ENCODE results near the gene RNASEL.

The RNASEL gene

DNA sequence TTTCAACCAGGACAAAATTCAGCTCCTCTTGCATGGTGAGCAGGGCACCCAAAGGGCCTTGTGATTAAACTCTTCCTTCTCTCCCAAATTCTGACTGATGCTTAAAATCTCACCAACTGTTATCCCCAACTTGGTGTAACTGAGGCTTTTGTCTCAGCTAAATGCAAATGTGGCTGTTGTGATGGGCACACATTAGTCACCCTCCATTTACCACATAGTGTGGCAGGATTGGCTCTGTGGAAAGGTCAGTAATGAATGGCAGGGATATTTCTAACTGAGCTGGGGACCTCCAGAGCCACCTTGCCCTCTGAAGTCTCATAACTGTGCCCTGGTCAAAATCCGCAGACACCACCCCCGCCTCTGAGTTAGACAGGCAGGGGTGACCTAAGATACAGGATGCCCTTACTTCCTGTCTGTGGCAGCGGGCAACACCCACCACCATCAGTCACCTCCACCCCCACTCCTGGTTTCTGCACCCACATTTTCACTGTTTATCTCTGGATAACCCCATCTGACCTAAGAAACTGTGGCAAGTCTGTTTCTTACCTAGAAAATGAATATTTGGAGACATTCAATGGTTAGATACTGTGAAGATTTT lies 40.5 kb upstream of the RNASEL start:
- H3K4me1 ChIP-seq (ENCODE audit: control insufficient read depth, insufficient read depth, low read length), result peaks cover 11% of the 10 kb centered on the region
- H3K4me3 ChIP-seq (ENCODE audit: low read length), result no peak overlapping the region
- peaks cover under 1% of the 10 kb centered on the region for H3K27me3 ChIP-seq (replicated peaks; ENCODE audit: control insufficient read depth, insufficient read depth, low read length)
- H3K36me3 ChIP-seq (ENCODE audit: control insufficient read depth, insufficient read depth, low read length, severe bottlenecking), result no peaks in the 10 kb centered on the region
- no peaks in the 10 kb centered on the region for H3K9me3 ChIP-seq (ENCODE audit: control insufficient read depth, low read length)
- no peak overlapping the region for H3K9ac ChIP-seq (ENCODE audit: low read length)
- no peak for DNase-seq (ENCODE audit: low read depth)

- H3K4me1 ChIP-seq (ENCODE audit: control insufficient read depth, insufficient read depth, low read length), result peaks cover 16% of the 10 kb centered on the region
- H3K36me3 ChIP-seq (ENCODE audit: control insufficient read depth, insufficient read depth, low read length, severe bottlenecking), result no peaks in the 10 kb centered on the region
- no peaks in the 10 kb centered on the region for H3K9me3 ChIP-seq (ENCODE audit: control insufficient read depth, low read length)
- no peak for DNase-seq (ENCODE audit: low read depth)
- H3K4me3 ChIP-seq (ENCODE audit: low read length), result no peak overlapping the region
- no peaks in the 10 kb centered on the region for H3K27me3 ChIP-seq (replicated peaks; ENCODE audit: control insufficient read depth, insufficient read depth, low read length)
- no peak overlapping the region for H3K9ac ChIP-seq (ENCODE audit: low read length)
These were observed 40.0 kb upstream of the RNASEL start for GRCh38 chr1:182629080-182629479.

- no peak overlapping the region for H3K4me3 ChIP-seq (ENCODE audit: low read length)
- DNase-seq (ENCODE audit: low read depth), result no peak
- H3K36me3 ChIP-seq (ENCODE audit: control insufficient read depth, insufficient read depth, low read length, severe bottlenecking), result no peaks in the 10 kb centered on the region
- no peaks in the 10 kb centered on the region for H3K9me3 ChIP-seq (ENCODE audit: control insufficient read depth, low read length)
- H3K4me1 ChIP-seq (ENCODE audit: control insufficient read depth, insufficient read depth, low read length), result peaks cover 19% of the 10 kb centered on the region
- H3K27me3 ChIP-seq (replicated peaks; ENCODE audit: control insufficient read depth, insufficient read depth, low read length), result no peaks in the 10 kb centered on the region
- H3K9ac ChIP-seq (ENCODE audit: low read length), result no peak overlapping the region
These were observed 39.6 kb upstream of the RNASEL start for GRCh38 chr1:182628657-182629056.

GRCh38 chr1:182627622-182628021 lies 38.6 kb upstream of the RNASEL start:
- peaks cover 30% of the 10 kb centered on the region for H3K4me1 ChIP-seq (ENCODE audit: control insufficient read depth, insufficient read depth, low read length)
- no peak overlapping the region for H3K9ac ChIP-seq (ENCODE audit: low read length)
- no peaks in the 10 kb centered on the region for H3K9me3 ChIP-seq (ENCODE audit: control insufficient read depth, low read length)
- no peak overlapping the region for H3K4me3 ChIP-seq (ENCODE audit: low read length)
- no peak for DNase-seq (ENCODE audit: low read depth)
- no peaks in the 10 kb centered on the region for H3K36me3 ChIP-seq (ENCODE audit: control insufficient read depth, insufficient read depth, low read length, severe bottlenecking)
- no peaks in the 10 kb centered on the region for H3K27me3 ChIP-seq (replicated peaks; ENCODE audit: control insufficient read depth, insufficient read depth, low read length)

GRCh38 chr1:182626527-182626926 lies 37.5 kb upstream of the RNASEL start:
- no peak overlapping the region for H3K4me3 ChIP-seq (ENCODE audit: low read length)
- no peak overlapping the region for H3K9ac ChIP-seq (ENCODE audit: low read length)
- H3K4me1 ChIP-seq (ENCODE audit: control insufficient read depth, insufficient read depth, low read length), result peaks cover 30% of the 10 kb centered on the region
- DNase-seq (ENCODE audit: low read depth), result no peak
- no peaks in the 10 kb centered on the region for H3K27me3 ChIP-seq (replicated peaks; ENCODE audit: control insufficient read depth, insufficient read depth, low read length)
- no peaks in the 10 kb centered on the region for H3K9me3 ChIP-seq (ENCODE audit: control insufficient read depth, low read length)
- no peaks in the 10 kb centered on the region for H3K36me3 ChIP-seq (ENCODE audit: control insufficient read depth, insufficient read depth, low read length, severe bottlenecking)

GRCh38 chr1:182625719-182626504 lies 36.9 kb upstream of the RNASEL start:
- Histone ChIP-seq H3K36me3 (ENCODE audit: control insufficient read depth, insufficient read depth, low read length, severe bottlenecking) (no peaks in the 10 kb centered on the region), H3K4me3 (ENCODE audit: low read length) (no peak overlapping the region), H3K9me3 (ENCODE audit: control insufficient read depth, low read length) (no peaks in the 10 kb centered on the region), H3K9ac (ENCODE audit: low read length) (no peak overlapping the region), H3K27me3 (replicated peaks; ENCODE audit: control insufficient read depth, insufficient read depth, low read length) (no peaks in the 10 kb centered on the region), H3K4me1 (ENCODE audit: control insufficient read depth, insufficient read depth, low read length) (peaks cover 30% of the 10 kb centered on the region)
- peak; percentile 73 for DNase-seq (ENCODE audit: low read depth)

- Histone ChIP-seq H3K4me1 (ENCODE audit: control insufficient read depth, insufficient read depth, low read length) (peaks cover 30% of the 10 kb centered on the region), H3K9me3 (ENCODE audit: control insufficient read depth, low read length) (no peaks in the 10 kb centered on the region), H3K4me3 (ENCODE audit: low read length) (no peak overlapping the region), H3K9ac (ENCODE audit: low read length) (no peak overlapping the region), H3K27me3 (replicated peaks; ENCODE audit: control insufficient read depth, insufficient read depth, low read length) (no peaks in the 10 kb centered on the region), H3K36me3 (ENCODE audit: control insufficient read depth, insufficient read depth, low read length, severe bottlenecking) (no peaks in the 10 kb centered on the region)
- no peak for DNase-seq (ENCODE audit: low read depth)
These were observed 36.0 kb upstream of the RNASEL start for GRCh38 chr1:182625024-182625423.

DNA sequence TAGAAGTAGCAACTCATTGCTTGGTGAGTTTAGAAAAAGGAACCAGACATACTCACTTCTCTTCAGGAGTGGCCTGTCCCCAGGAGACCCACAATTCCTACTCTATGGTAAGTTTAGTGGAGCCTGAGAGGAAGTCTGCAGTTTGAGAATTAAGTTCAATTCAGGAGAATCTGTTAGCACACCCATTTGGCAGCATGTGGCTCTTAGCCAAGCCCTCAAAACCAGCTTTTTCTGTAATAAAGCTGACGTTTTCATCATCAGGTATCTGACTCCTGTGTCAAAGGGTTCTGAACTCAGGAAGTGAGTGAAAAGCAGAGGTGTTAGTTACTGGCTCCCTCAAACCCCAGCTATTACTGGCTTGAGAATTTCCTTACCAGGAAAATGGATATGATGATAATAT lies 35.5 kb upstream of the RNASEL start:
- H3K9me3 ChIP-seq (ENCODE audit: control insufficient read depth, low read length), result no peaks in the 10 kb centered on the region
- no peaks in the 10 kb centered on the region for H3K27me3 ChIP-seq (replicated peaks; ENCODE audit: control insufficient read depth, insufficient read depth, low read length)
- no peaks in the 10 kb centered on the region for H3K36me3 ChIP-seq (ENCODE audit: control insufficient read depth, insufficient read depth, low read length, severe bottlenecking)
- no peak overlapping the region for H3K9ac ChIP-seq (ENCODE audit: low read length)
- DNase-seq (ENCODE audit: low read depth), result no peak
- peaks cover 30% of the 10 kb centered on the region for H3K4me1 ChIP-seq (ENCODE audit: control insufficient read depth, insufficient read depth, low read length)
- no peak overlapping the region for H3K4me3 ChIP-seq (ENCODE audit: low read length)

- DNase-seq (ENCODE audit: low read depth), result no peak
- Histone ChIP-seq H3K4me3 (ENCODE audit: low read length) (peak overlapping the region; percentile 25), H3K9me3 (ENCODE audit: control insufficient read depth, low read length) (no peaks in the 10 kb centered on the region), H3K4me1 (ENCODE audit: control insufficient read depth, insufficient read depth, low read length) (peaks cover 32% of the 10 kb centered on the region), H3K9ac (ENCODE audit: low read length) (peak overlapping the region; percentile 6), H3K27me3 (replicated peaks; ENCODE audit: control insufficient read depth, insufficient read depth, low read length) (no peaks in the 10 kb centered on the region), H3K36me3 (ENCODE audit: control insufficient read depth, insufficient read depth, low read length, severe bottlenecking) (no peaks in the 10 kb centered on the region)
These were observed 34.0 kb upstream of the RNASEL start for GRCh38 chr1:182622901-182623528.

DNA sequence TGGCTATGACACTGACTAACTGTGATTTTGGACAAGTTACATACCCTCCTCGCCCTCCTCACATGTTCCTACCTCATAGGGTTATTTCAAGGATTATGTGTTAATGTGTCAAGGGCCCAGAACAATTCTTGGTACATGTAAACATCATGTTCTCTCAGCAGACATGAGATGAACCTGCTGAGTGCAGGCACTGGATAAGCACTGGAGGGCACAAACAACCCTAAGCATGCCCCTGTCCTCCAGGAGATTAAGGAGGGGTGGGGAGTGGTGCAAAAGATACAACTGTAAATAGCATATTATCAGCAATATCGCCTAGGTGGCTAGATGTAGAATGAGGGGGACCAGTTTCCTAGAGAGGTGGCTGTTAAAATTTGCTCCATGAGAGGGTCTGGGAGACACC lies 32.9 kb upstream of the RNASEL start:
- Histone ChIP-seq H3K9ac (ENCODE audit: low read length) (no peak overlapping the region), H3K9me3 (ENCODE audit: control insufficient read depth, low read length) (no peaks in the 10 kb centered on the region), H3K36me3 (ENCODE audit: control insufficient read depth, insufficient read depth, low read length, severe bottlenecking) (no peaks in the 10 kb centered on the region), H3K4me3 (ENCODE audit: low read length) (no peak overlapping the region), H3K4me1 (ENCODE audit: control insufficient read depth, insufficient read depth, low read length) (peaks cover 40% of the 10 kb centered on the region), H3K27me3 (replicated peaks; ENCODE audit: control insufficient read depth, insufficient read depth, low read length) (no peaks in the 10 kb centered on the region)
- no peak for DNase-seq (ENCODE audit: low read depth)

GRCh38 chr1:182620924-182621585 lies 32.0 kb upstream of the RNASEL start:
- Histone ChIP-seq H3K4me3 (ENCODE audit: low read length) (no peak overlapping the region), H3K9ac (ENCODE audit: low read length) (no peak overlapping the region), H3K36me3 (ENCODE audit: control insufficient read depth, insufficient read depth, low read length, severe bottlenecking) (no peaks in the 10 kb centered on the region), H3K9me3 (ENCODE audit: control insufficient read depth, low read length) (no peaks in the 10 kb centered on the region), H3K27me3 (replicated peaks; ENCODE audit: control insufficient read depth, insufficient read depth, low read length) (no peaks in the 10 kb centered on the region), H3K4me1 (ENCODE audit: control insufficient read depth, insufficient read depth, low read length) (peaks cover 41% of the 10 kb centered on the region)
- DNase-seq (ENCODE audit: low read depth), result no peak

Measured in adipocyte (in vitro differentiated cells).